Panc1 (cell line): Measurements from ENCODE around the gene PARP12. TPM values are rescaled to one million over a fixed set of nuclear protein-coding genes. Genes with fewer than 3 reads are reported as not detected.

Experiments used
- ATAC-seq: fragments of 200-7000 bp; cut with Tn5 transposase; 2 replicates; pipeline ENCODE4 v1.9.1; 2020; ENCODE audit warnings: mild to moderate bottlenecking, moderate library complexity
- BruUV-seq: library from RNA; stranded (reverse); fragments of 400-500 nt; replicated peaks from 2 replicates; lab custom pipeline; 2021; lab: Mats Ljungman, UMichigan
- CTCF ChIA-PET: fragments of 300-600 bp; sonication (Branson Sonifier 250); formaldehyde crosslinking; loops from one replicate; lab custom pipeline; 2022; ENCODE audit warnings: antibody characterized with exemption; lab: Charles Lee
- POLR2A ChIA-PET: fragments of 300-600 bp; sonication (Branson Sonifier 250); formaldehyde crosslinking; loops from one replicate; lab custom pipeline; 2022; ENCODE audit warnings: antibody characterized with exemption; lab: Charles Lee
- DNase-seq: peaks from one replicate; pipeline ENCODE4 v3.0.0-alpha.2; 2010; ENCODE audit warnings: low read depth, low spot score
- H3K27ac ChIP-seq: 2 replicates; pipeline ENCODE4 v1.5.1; 2011; ENCODE audit warnings: mild to moderate bottlenecking, low read length, inconsistent platforms
- H3K27me3 ChIP-seq: fragments of 200-500 bp; sonication (Bioruptor generic); 2 replicates; pipeline ENCODE4 v1.6.0; 2014; ENCODE audit warnings: low read length, inconsistent platforms; ENCODE audit not compliant: control insufficient read depth, insufficient read depth
- H3K36me3 ChIP-seq: fragments of 200-500 bp; sonication (Bioruptor generic); 2 replicates; pipeline ENCODE4 v1.5.1; 2014; ENCODE audit warnings: inconsistent platforms, mild to moderate bottlenecking, low read length, moderate library complexity; ENCODE audit not compliant: control insufficient read depth, insufficient read depth
- H3K4me1 ChIP-seq: 2 replicates; pipeline ENCODE4 v1.5.1; 2011; ENCODE audit warnings: inconsistent platforms, mild to moderate bottlenecking, low read length, moderate library complexity; ENCODE audit not compliant: control insufficient read depth, insufficient read depth
- H3K4me3 ChIP-seq, 2 experiments: 2 replicates each; pipeline ENCODE4 v1.5.1; 2011 to 2012; ENCODE audit warnings: low read depth in 2 of 2, low read length in 2 of 2, mild to moderate bottlenecking in 2 of 2, inconsistent platforms in 1 of 2, moderate library complexity in 1 of 2
- H3K9me3 ChIP-seq: fragments of 200-500 bp; sonication (Bioruptor generic); 2 replicates; pipeline ENCODE4 v1.5.1; 2014; ENCODE audit warnings: low read depth, mild to moderate bottlenecking, inconsistent platforms, low read length, moderate library complexity; ENCODE audit not compliant: control insufficient read depth, insufficient read depth
- CTCF ChIP-seq: fragments of 450-650 bp; IDR thresholded peaks from 2 replicates; pipeline ENCODE4 v1.5.1; 2017; ENCODE audit warnings: mild to moderate bottlenecking
- POLR2AphosphoS5 ChIP-seq: IDR thresholded peaks from 2 replicates; pipeline ENCODE4 v1.6.1; 2012; ENCODE audit warnings: mild to moderate bottlenecking, low read depth, low read length, moderate library complexity
- REST ChIP-seq, 2 experiments: IDR thresholded peaks; 2 replicates each; pipeline ENCODE4 v1.6.1; 2011 to 2012; ENCODE audit warnings: low read depth in 2 of 2, control low read depth in 1 of 2, low read length in 1 of 2, mild to moderate bottlenecking in 1 of 2, moderate library complexity in 1 of 2; ENCODE audit not compliant: insufficient read depth in 1 of 2
- SIN3A ChIP-seq: IDR thresholded peaks from 2 replicates; pipeline ENCODE4 v1.6.1; 2012; ENCODE audit warnings: low read depth, mild to moderate bottlenecking, low read length, moderate library complexity, borderline replicate concordance; ENCODE audit not compliant: insufficient read depth
- TCF7L2 ChIP-seq: IDR thresholded peaks from 2 replicates; pipeline ENCODE4 v1.6.1; 2011; ENCODE audit warnings: mild to moderate bottlenecking, low read depth, low read length, inconsistent platforms
- in situ Hi-C: cut with HindIII; loops from 2 replicates; pipeline ENCODE4 v1.10.0; 2016; ENCODE audit warnings: low sequenced_read_pairs, low pct_unique_long_range_greater_than_20kb
- intact Hi-C: fragments of 100-400 bp; cut with micrococcal nuclease; formaldehyde crosslinking; loops from one replicate; pipeline ENCODE4 v1.10.0; 2022; ENCODE audit not compliant: unreplicated experiment
- total RNA-seq: library from RNA; stranded (reverse); gene quantifications from one replicate; pipeline ENCODE4 v1.2.1, GENCODE V29; 2021; ENCODE audit not compliant: unreplicated experiment

PARP12 gene
- total RNA-seq, 1 experiment from 2014 or later: 31.7 TPM

DNA sequence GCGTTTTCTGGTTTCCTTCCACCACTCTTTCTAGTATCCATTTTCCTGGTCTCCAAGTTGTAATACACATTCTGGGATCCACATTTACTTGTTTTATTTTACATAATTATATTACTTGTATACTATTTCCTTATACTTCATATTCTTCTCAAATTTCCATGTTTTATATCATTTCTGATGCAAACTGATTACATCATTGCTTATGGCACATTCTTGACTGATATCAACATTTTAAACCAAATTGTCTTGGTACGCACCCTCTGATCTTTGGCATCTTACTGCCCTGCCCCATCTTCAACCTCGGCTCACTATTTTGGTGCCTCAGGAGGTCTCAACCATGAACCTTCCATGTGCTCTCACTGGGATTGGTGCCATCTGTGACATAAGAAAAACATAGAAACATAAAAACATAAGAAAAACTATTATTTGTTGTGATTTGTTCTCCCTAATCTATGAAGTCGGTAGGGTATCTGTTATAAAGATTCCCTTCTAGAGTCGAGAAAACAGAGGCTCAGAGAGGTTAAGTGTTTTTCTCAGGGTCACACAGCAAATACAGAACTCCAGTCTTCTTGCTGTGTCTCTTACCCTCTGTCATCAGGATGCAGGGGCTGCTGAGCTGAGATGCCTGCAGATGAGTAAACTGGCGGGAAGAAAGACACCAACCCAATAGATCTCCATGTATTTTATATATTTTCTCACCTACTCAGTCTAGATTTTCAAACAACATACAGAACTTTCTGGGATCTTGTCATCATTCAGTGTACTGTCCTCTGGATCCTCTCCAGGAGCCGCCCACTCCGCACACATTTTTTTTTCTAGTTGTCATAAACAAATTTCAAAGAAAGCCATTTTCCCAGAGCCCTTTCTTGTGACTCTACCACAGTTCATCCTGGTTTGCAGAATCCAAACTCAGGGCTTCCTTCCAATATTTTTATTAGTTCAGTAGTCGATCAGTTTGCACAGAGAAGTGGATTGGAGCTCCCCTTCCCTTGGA is 79.5 kb downstream of the PARP12 start:
- no peak overlapping the region for H3K27ac ChIP-seq
- H3K4me1 ChIP-seq: no peaks in the 10 kb centered on the region
- no TSS peak for BruUV-seq
- TF ChIP-seq TCF7L2 (no peak), REST (IDR thresholded peaks at IDR 0.05; ENCODE audit: insufficient read depth in 1 of 2, low read depth in 2 of 2, low read length in 1 of 2) (no peak), SIN3A (no peak), POLR2AphosphoS5 (no peak), CTCF (no peak)
- intact Hi-C loops: no loop called here
- no peaks in the 10 kb centered on the region for H3K36me3 ChIP-seq
- POLR2A ChIA-PET: interaction anchor here (0.7 kb wide), 1 partner anchor 220 kb away, joined by 3 read pairs; no protein-coding TSS in a partner anchor
- H3K27me3 ChIP-seq: peaks cover 4% of the 10 kb centered on the region; the same call in 1 of the 2 replicates
- no peak for DNase-seq
- no peaks in the 10 kb centered on the region for H3K9me3 ChIP-seq
- ATAC-seq: no peak
- in situ Hi-C loops: no loop called here
- no peak overlapping the region for H3K4me3 ChIP-seq
- CTCF ChIA-PET: no interaction called here

- in situ Hi-C loops (no loop called here), intact Hi-C loops (no loop called here)
- no peaks in the 10 kb centered on the region for H3K4me1 ChIP-seq
- no peak for DNase-seq
- ChIA-PET POLR2A (no interaction called here), CTCF (no interaction called here)
- no TSS peak for BruUV-seq
- no peak overlapping the region for H3K27ac ChIP-seq
- peaks cover 4% of the 10 kb centered on the region; the same call in 1 of the 2 replicates for H3K27me3 ChIP-seq
- TF ChIP-seq CTCF: no peak
- no peak for TF ChIP-seq SIN3A
- no peak for TF ChIP-seq POLR2AphosphoS5
- TF ChIP-seq TCF7L2: no peak
- TF ChIP-seq REST (IDR thresholded peaks at IDR 0.05; ENCODE audit: insufficient read depth in 1 of 2, low read depth in 2 of 2, low read length in 1 of 2): no peak
- no peaks in the 10 kb centered on the region for H3K9me3 ChIP-seq
- no peak overlapping the region for H3K4me3 ChIP-seq
- 0 out of 2 replicates have a peak, but pooled peaks have one; percentile 44 for ATAC-seq
- no peaks in the 10 kb centered on the region for H3K36me3 ChIP-seq
Measured at GRCh38 chr7:139981511-139981895, 81.2 kb downstream of the PARP12 start.
